Brain microvascular endothelial cell (primary cell): ENCODE measurements around the gene HSFX2.

Experiments
- DNase-seq: peaks from one replicate; pipeline ENCODE4 v3.0.0-alpha.2; 2020
- H3K27ac ChIP-seq: fragments of 250-450 bp; sonication (Bioruptor Pico); 2 replicates; pipeline ENCODE4 v1.5.1; 2020; ENCODE audit warnings: mild to moderate bottlenecking, moderate library complexity
- H3K27me3 ChIP-seq: fragments of 250-450 bp; sonication (Bioruptor Pico); replicated peaks from 2 replicates; pipeline ENCODE4 v1.5.1; 2020; ENCODE audit warnings: mild to moderate bottlenecking
- H3K36me3 ChIP-seq: fragments of 250-450 bp; sonication (Bioruptor Pico); replicated peaks from 2 replicates; pipeline ENCODE4 v1.5.1; 2020; ENCODE audit warnings: mild to moderate bottlenecking
- H3K4me3 ChIP-seq: 2 replicates; pipeline ENCODE4 v1.5.1; 2011; ENCODE audit warnings: low read depth, mild to moderate bottlenecking, control low read depth, low read length, moderate library complexity
- CTCF ChIP-seq: IDR thresholded peaks from 2 replicates; pipeline ENCODE4 v1.5.1; 2011; ENCODE audit warnings: low read depth, mild to moderate bottlenecking, moderate library complexity, low read length, control low read depth, inconsistent platforms; ENCODE audit errors: missing control alignments
- in situ Hi-C: cut with HindIII; loops from 2 replicates; pipeline ENCODE4 v1.10.0; 2017; ENCODE audit warnings: low sequenced_read_pairs, low pct_ligation_motif_present

HSFX2 gene

GRCh38 chrX:149633511-149633910, 38.4 kb upstream of the HSFX2 start:
- H3K27ac ChIP-seq, result no peak overlapping the region
- no peaks in the 10 kb centered on the region for H3K36me3 ChIP-seq
- no peaks in the 10 kb centered on the region for H3K27me3 ChIP-seq
- in situ Hi-C loops, result no loop called here
- TF ChIP-seq CTCF, result no peak
- no peak for DNase-seq
- no peak overlapping the region for H3K4me3 ChIP-seq

- Histone ChIP-seq H3K36me3 (no peaks in the 10 kb centered on the region), H3K27ac (no peak within 1 kb of the TSS), H3K4me3 (peak within 1 kb of the TSS; percentile 70), H3K27me3 (no peaks in the 10 kb centered on the region)
- in situ Hi-C loops, result no loop called here
- DNase-seq, result peak; percentile 7
- no peak for TF ChIP-seq CTCF
Observed at GRCh38 chrX:149631234-149632165, 36.4 kb upstream of the HSFX2 start, which contains the start of gene TMEM185A. TMEM185A (minus strand) TSS chrX:149631792; CDS start chrX:149631580, 212 bp downstream.

GRCh38 chrX:149630681-149631233, 35.6 kb upstream of the HSFX2 start:
- Histone ChIP-seq H3K4me3 (peak overlapping the region; percentile 70), H3K27me3 (no peaks in the 10 kb centered on the region), H3K27ac (no peak overlapping the region), H3K36me3 (no peaks in the 10 kb centered on the region)
- DNase-seq, result peak; percentile 19
- in situ Hi-C loops, result no loop called here
- TF ChIP-seq CTCF, result peak; percentile 45

- no peak for TF ChIP-seq CTCF
- Histone ChIP-seq H3K36me3 (no peaks in the 10 kb centered on the region), H3K4me3 (no peak overlapping the region), H3K27ac (no peak overlapping the region), H3K27me3 (no peaks in the 10 kb centered on the region)
- in situ Hi-C loops, result no loop called here
- no peak for DNase-seq
Observed at GRCh38 chrX:149629730-149630387, 34.7 kb upstream of the HSFX2 start.

- Histone ChIP-seq H3K27ac (no peak overlapping the region), H3K4me3 (no peak overlapping the region), H3K36me3 (no peaks in the 10 kb centered on the region), H3K27me3 (no peaks in the 10 kb centered on the region)
- no peak for DNase-seq
- TF ChIP-seq CTCF, result no peak
- in situ Hi-C loops, result no loop called here
Observed at GRCh38 chrX:149628768-149629167, 33.7 kb upstream of the HSFX2 start.
